ENCODE measurements around the gene ARID2.

ARID2 gene

DNA sequence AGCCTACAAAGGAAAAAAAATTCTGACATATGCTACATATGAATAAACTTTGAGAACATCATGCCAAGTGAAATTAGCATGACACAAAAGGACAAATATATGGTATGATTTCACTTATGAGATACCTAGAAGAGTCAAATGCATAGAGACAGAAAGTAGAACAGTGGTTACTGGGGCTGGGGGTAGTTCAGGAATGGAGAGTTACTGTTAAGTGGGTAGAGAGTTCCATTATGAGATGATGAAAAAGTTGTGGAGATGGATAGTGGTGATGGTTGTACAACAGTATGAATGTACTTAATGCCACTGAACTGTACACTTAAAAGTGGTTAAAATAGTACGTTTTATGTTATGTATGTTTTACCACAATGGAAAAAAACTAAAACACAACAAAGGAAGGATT, 168.6 kb downstream of the ARID2 start:
- H3K18ac ChIP-seq (ENCODE audit: low read length), result no peak overlapping the region
- peaks cover 6 to 83% of the 10 kb centered on the region in 2 donors for H3K36me3 ChIP-seq (replicated peaks in 1 of 2; ENCODE audit: control insufficient read depth in 2 of 2, insufficient read depth in 2 of 2, low read length in 2 of 2)
- no peak overlapping the region for H2BK12ac ChIP-seq (ENCODE audit: low read length)
- H3K79me1 ChIP-seq (ENCODE audit: low read depth, low read length), result no peaks in the 10 kb centered on the region
- no peak overlapping the region for H2BK120ac ChIP-seq (ENCODE audit: low read depth, low read length)
- H2BK15ac ChIP-seq (ENCODE audit: low read length), result no peak overlapping the region
- no peak overlapping the region for H3K27ac ChIP-seq (replicated peaks; ENCODE audit: low read length)
- peaks cover 0 to 1% of the 10 kb centered on the region in 2 donors for H3K4me1 ChIP-seq (ENCODE audit: control insufficient read depth in 2 of 2, insufficient read depth in 1 of 2, low read depth in 1 of 2, low read length in 2 of 2)
- peaks cover 2 to 7% of the 10 kb centered on the region in 2 donors for H3K9me3 ChIP-seq (replicated peaks in 1 of 2; ENCODE audit: control insufficient read depth in 2 of 2, insufficient read depth in 1 of 2, low read depth in 1 of 2, low read length in 2 of 2)
- H2AK5ac ChIP-seq (ENCODE audit: low read depth, low read length), result no peak overlapping the region
- no peak overlapping the region for H3K4ac ChIP-seq (ENCODE audit: low read length)
- no peak overlapping the region for H4K8ac ChIP-seq (ENCODE audit: low read depth, low read length)
- no peaks in the 10 kb centered on the region for H3K27me3 ChIP-seq (ENCODE audit: control insufficient read depth in 3 of 3, insufficient read depth in 3 of 3, low read depth in 1 of 3, low read length in 3 of 3)
- H4K91ac ChIP-seq (ENCODE audit: low read depth, low read length, poor library complexity), result no peak overlapping the region
- H3K14ac ChIP-seq (ENCODE audit: low read length), result no peak overlapping the region
- no peak overlapping the region for H2BK5ac ChIP-seq (ENCODE audit: low read length)
- H3K9ac ChIP-seq (ENCODE audit: low read depth, low read length, poor library complexity), result no peak overlapping the region
- no peak overlapping the region for H3K4me2 ChIP-seq (ENCODE audit: insufficient read depth, low read length, poor library complexity, severe bottlenecking)
- WGBS, 2 donors (ENCODE audit: extremely low coverage in 2 of 2, insufficient read length in 2 of 2, insufficient replicate concordance in 1 of 2), result no CpG with 5 or more reads among the region's 1 CpG
- H3K4me3 ChIP-seq (ENCODE audit: low read length in 2 of 2), result no peak overlapping the region
- H3K23ac ChIP-seq (ENCODE audit: low read depth, low read length, poor library complexity), result no peak overlapping the region
- no peak overlapping the region for H2AFZ ChIP-seq (ENCODE audit: low read length)
- DNase-seq (ENCODE audit: low spot score), result no peak

DNA sequence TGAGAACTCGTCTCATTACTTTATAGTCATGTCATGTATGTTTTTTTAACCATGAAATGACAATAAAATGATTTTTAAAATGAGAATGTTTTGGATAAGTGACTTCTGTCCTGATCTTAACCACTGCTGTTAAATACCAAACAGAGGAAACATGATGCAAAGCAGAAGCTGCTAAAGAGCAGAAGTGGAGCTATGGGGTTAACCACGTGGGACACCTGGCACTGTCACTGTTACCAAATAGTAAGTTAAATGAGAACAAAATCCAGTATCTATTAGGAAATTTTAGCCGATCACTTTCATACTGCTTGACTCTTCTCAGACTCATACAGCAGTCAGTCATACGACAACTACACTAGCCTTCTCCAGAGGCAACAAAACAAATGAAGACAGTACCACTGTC, 178.4 kb downstream of the ARID2 start:
- no peak overlapping the region for H4K8ac ChIP-seq (ENCODE audit: low read depth, low read length)
- no peak overlapping the region for H2BK120ac ChIP-seq (ENCODE audit: low read depth, low read length)
- no peak overlapping the region for H3K14ac ChIP-seq (ENCODE audit: low read length)
- H3K9me3 ChIP-seq (replicated peaks in 1 of 2; ENCODE audit: control insufficient read depth in 2 of 2, insufficient read depth in 1 of 2, low read depth in 1 of 2, low read length in 2 of 2), result no peaks in the 10 kb centered on the region
- peaks cover 0 to 66% of the 10 kb centered on the region in 2 donors for H3K36me3 ChIP-seq (replicated peaks in 1 of 2; ENCODE audit: control insufficient read depth in 2 of 2, insufficient read depth in 2 of 2, low read length in 2 of 2)
- H3K23ac ChIP-seq (ENCODE audit: low read depth, low read length, poor library complexity), result no peak overlapping the region
- H3K4me3 ChIP-seq (ENCODE audit: low read length in 2 of 2), result no peak overlapping the region
- H3K4ac ChIP-seq (ENCODE audit: low read length), result no peak overlapping the region
- no peak overlapping the region for H4K91ac ChIP-seq (ENCODE audit: low read depth, low read length, poor library complexity)
- no peaks in the 10 kb centered on the region for H3K4me1 ChIP-seq (ENCODE audit: control insufficient read depth in 2 of 2, insufficient read depth in 1 of 2, low read depth in 1 of 2, low read length in 2 of 2)
- H3K27ac ChIP-seq (replicated peaks; ENCODE audit: low read length), result no peak overlapping the region
- no peak overlapping the region for H2BK12ac ChIP-seq (ENCODE audit: low read length)
- no peak for DNase-seq (ENCODE audit: low spot score)
- H3K9ac ChIP-seq (ENCODE audit: low read depth, low read length, poor library complexity), result no peak overlapping the region
- no peak overlapping the region for H2BK15ac ChIP-seq (ENCODE audit: low read length)
- WGBS, 2 donors (ENCODE audit: extremely low coverage in 2 of 2, insufficient read length in 2 of 2, insufficient replicate concordance in 1 of 2), result no CpG with 5 or more reads among the region's 4 CpGs
- H3K79me1 ChIP-seq (ENCODE audit: low read depth, low read length), result no peaks in the 10 kb centered on the region
- H3K18ac ChIP-seq (ENCODE audit: low read length), result no peak overlapping the region
- H2AK5ac ChIP-seq (ENCODE audit: low read depth, low read length), result no peak overlapping the region
- H2AFZ ChIP-seq (ENCODE audit: low read length), result no peak overlapping the region
- H3K4me2 ChIP-seq (ENCODE audit: insufficient read depth, low read length, poor library complexity, severe bottlenecking), result no peak overlapping the region
- no peak overlapping the region for H2BK5ac ChIP-seq (ENCODE audit: low read length)
- no peaks in the 10 kb centered on the region for H3K27me3 ChIP-seq (ENCODE audit: control insufficient read depth in 3 of 3, insufficient read depth in 3 of 3, low read depth in 1 of 3, low read length in 3 of 3)

DNA sequence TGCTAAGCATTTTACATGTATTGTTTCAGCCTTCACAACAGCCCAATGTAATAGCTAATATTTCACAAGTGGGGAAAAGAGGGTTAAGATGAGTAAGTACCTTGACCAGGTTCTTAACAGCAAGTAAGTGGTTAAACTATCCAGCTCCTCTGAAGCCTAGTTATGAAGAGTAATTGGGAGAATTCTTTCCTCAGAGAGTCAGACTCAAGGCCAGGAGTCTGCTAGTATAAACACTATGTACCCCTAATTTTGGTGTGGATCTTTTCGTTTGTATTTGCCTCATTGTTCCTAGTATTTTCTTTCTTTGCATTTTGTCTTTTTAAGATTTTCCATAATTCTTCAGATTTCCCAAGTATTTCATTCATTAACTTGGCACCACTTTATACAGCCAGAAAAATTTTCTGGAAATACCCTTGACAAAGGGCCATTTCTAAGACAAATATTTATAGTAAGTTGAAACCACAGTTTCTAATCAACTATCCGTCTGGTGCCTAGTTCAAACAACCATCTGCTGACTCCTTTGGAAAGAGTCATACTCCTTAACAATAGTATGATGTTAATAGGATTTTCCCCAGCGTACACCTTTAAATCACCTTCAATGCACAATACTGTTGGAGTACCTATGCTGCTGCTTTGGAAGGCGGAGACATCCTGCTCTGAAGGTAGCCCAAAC, 179.7 kb downstream of the ARID2 start:
- Histone ChIP-seq H3K4me3 (ENCODE audit: low read length in 2 of 2) (no peak overlapping the region), H2AK5ac (ENCODE audit: low read depth, low read length) (no peak overlapping the region), H3K4ac (ENCODE audit: low read length) (no peak overlapping the region), H3K36me3 (replicated peaks in 1 of 2; ENCODE audit: control insufficient read depth in 2 of 2, insufficient read depth in 2 of 2, low read length in 2 of 2) (peaks cover 0 to 55% of the 10 kb centered on the region in 2 donors), H2BK12ac (ENCODE audit: low read length) (no peak overlapping the region), H3K14ac (ENCODE audit: low read length) (no peak overlapping the region), H3K18ac (ENCODE audit: low read length) (no peak overlapping the region), H2BK5ac (ENCODE audit: low read length) (no peak overlapping the region), H4K8ac (ENCODE audit: low read depth, low read length) (no peak overlapping the region), H3K9me3 (replicated peaks in 1 of 2; ENCODE audit: control insufficient read depth in 2 of 2, insufficient read depth in 1 of 2, low read depth in 1 of 2, low read length in 2 of 2) (no peaks in the 10 kb centered on the region), H3K27ac (replicated peaks; ENCODE audit: low read length) (no peak overlapping the region), H2BK120ac (ENCODE audit: low read depth, low read length) (no peak overlapping the region), H3K9ac (ENCODE audit: low read depth, low read length, poor library complexity) (no peak overlapping the region), H2BK15ac (ENCODE audit: low read length) (no peak overlapping the region), H3K4me1 (ENCODE audit: control insufficient read depth in 2 of 2, insufficient read depth in 1 of 2, low read depth in 1 of 2, low read length in 2 of 2) (no peaks in the 10 kb centered on the region), H3K23ac (ENCODE audit: low read depth, low read length, poor library complexity) (no peak overlapping the region), H3K4me2 (ENCODE audit: insufficient read depth, low read length, poor library complexity, severe bottlenecking) (no peak overlapping the region), H3K79me1 (ENCODE audit: low read depth, low read length) (no peaks in the 10 kb centered on the region), H3K27me3 (ENCODE audit: control insufficient read depth in 3 of 3, insufficient read depth in 3 of 3, low read depth in 1 of 3, low read length in 3 of 3) (no peaks in the 10 kb centered on the region), H2AFZ (ENCODE audit: low read length) (no peak overlapping the region), H4K91ac (ENCODE audit: low read depth, low read length, poor library complexity) (no peak overlapping the region)
- no CpG with 5 or more reads among the region's 4 CpGs for WGBS, 2 donors (ENCODE audit: extremely low coverage in 2 of 2, insufficient read length in 2 of 2, insufficient replicate concordance in 1 of 2)
- no peak for DNase-seq (ENCODE audit: low spot score)

DNA sequence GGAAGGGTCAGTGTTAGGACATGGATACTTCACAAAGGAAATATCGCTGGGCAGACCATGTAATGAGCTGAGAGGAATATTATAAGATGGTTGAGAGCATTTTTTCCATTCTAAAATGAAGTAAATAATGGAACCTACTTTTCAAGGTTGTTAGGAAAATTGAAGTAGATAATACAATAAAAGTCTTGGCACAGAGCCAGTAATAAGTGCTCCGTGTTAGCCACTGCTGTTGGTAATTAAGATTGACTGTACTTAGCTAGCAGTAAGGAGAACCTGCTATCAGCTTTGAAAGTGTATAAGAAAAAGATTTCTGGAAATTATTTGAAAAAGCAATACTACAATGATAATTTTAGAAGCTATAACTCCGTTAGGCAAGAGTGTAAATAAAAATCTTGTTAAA, 183.3 kb downstream of the ARID2 start:
- Histone ChIP-seq H4K91ac (ENCODE audit: low read depth, low read length, poor library complexity) (no peak overlapping the region), H3K23ac (ENCODE audit: low read depth, low read length, poor library complexity) (no peak overlapping the region), H2AK5ac (ENCODE audit: low read depth, low read length) (no peak overlapping the region), H2AFZ (ENCODE audit: low read length) (no peak overlapping the region), H3K9me3 (replicated peaks in 1 of 2; ENCODE audit: control insufficient read depth in 2 of 2, insufficient read depth in 1 of 2, low read depth in 1 of 2, low read length in 2 of 2) (no peaks in the 10 kb centered on the region), H2BK12ac (ENCODE audit: low read length) (no peak overlapping the region), H3K27me3 (ENCODE audit: control insufficient read depth in 3 of 3, insufficient read depth in 3 of 3, low read depth in 1 of 3, low read length in 3 of 3) (no peaks in the 10 kb centered on the region), H3K4me1 (ENCODE audit: control insufficient read depth in 2 of 2, insufficient read depth in 1 of 2, low read depth in 1 of 2, low read length in 2 of 2) (no peaks in the 10 kb centered on the region), H3K36me3 (replicated peaks in 1 of 2; ENCODE audit: control insufficient read depth in 2 of 2, insufficient read depth in 2 of 2, low read length in 2 of 2) (peaks cover 0 to 22% of the 10 kb centered on the region in 2 donors), H3K14ac (ENCODE audit: low read length) (no peak overlapping the region), H3K4ac (ENCODE audit: low read length) (no peak overlapping the region), H3K4me2 (ENCODE audit: insufficient read depth, low read length, poor library complexity, severe bottlenecking) (no peak overlapping the region), H4K8ac (ENCODE audit: low read depth, low read length) (no peak overlapping the region), H2BK15ac (ENCODE audit: low read length) (no peak overlapping the region), H3K27ac (replicated peaks; ENCODE audit: low read length) (no peak overlapping the region), H2BK5ac (ENCODE audit: low read length) (no peak overlapping the region), H3K4me3 (ENCODE audit: low read length in 2 of 2) (no peak overlapping the region), H2BK120ac (ENCODE audit: low read depth, low read length) (no peak overlapping the region), H3K18ac (ENCODE audit: low read length) (no peak overlapping the region), H3K79me1 (ENCODE audit: low read depth, low read length) (no peaks in the 10 kb centered on the region), H3K9ac (ENCODE audit: low read depth, low read length, poor library complexity) (no peak overlapping the region)
- WGBS, 2 donors (ENCODE audit: extremely low coverage in 2 of 2, insufficient read length in 2 of 2, insufficient replicate concordance in 1 of 2), result no CpG with 5 or more reads among the region's 3 CpGs
- DNase-seq (ENCODE audit: low spot score), result no peak
